SU-DHL-6 (cell line): Measurements from ENCODE around the gene PCDHGA6.
"Not testable (repeated sequence)": the region's sequence is repeated elsewhere in the genome, so short reads cannot be mapped to it uniquely, and the experiment has no call there.

ENCODE experiments used
- CTCF ChIP-seq: fragments of 200-600 bp; sonication (generic); IDR thresholded peaks from one replicate; pipeline ENCODE4 v1.5.1; 2017; ENCODE audit warnings: antibody characterized with exemption, mild to moderate bottlenecking, low read length, moderate library complexity; ENCODE audit not compliant: insufficient read depth, poor library complexity, severe bottlenecking
- EZH2phosphoT487 ChIP-seq: fragments of 200-600 bp; sonication (generic), shearing (Covaris generic); conservative IDR thresholded peaks from 2 replicates; pipeline ENCODE4 v1.6.1; 2018; ENCODE audit warnings: mild to moderate bottlenecking, antibody characterized with exemption, low read length, moderate library complexity, mixed read lengths

GRCh38 chr5:141417494-141418172, 43.9 kb downstream of the PCDHGA6 start, which contains the start of gene PCDHGB7:
- TF ChIP-seq CTCF, result peak; percentile 21
- TF ChIP-seq EZH2phosphoT487, result not testable (repeated sequence)
